ENCODE results near the gene ADGRF4. TPM values are rescaled to one million over a fixed set of nuclear protein-coding genes. Genes with fewer than 3 reads are reported as not detected.

ADGRF4 gene
- total and polyA plus RNA-seq, 2 of the 8 experiments (the other 6 are each of a cell fraction or from before 2014, with no cell fraction given), result 0.02 TPM; not detected in 1

DNA sequence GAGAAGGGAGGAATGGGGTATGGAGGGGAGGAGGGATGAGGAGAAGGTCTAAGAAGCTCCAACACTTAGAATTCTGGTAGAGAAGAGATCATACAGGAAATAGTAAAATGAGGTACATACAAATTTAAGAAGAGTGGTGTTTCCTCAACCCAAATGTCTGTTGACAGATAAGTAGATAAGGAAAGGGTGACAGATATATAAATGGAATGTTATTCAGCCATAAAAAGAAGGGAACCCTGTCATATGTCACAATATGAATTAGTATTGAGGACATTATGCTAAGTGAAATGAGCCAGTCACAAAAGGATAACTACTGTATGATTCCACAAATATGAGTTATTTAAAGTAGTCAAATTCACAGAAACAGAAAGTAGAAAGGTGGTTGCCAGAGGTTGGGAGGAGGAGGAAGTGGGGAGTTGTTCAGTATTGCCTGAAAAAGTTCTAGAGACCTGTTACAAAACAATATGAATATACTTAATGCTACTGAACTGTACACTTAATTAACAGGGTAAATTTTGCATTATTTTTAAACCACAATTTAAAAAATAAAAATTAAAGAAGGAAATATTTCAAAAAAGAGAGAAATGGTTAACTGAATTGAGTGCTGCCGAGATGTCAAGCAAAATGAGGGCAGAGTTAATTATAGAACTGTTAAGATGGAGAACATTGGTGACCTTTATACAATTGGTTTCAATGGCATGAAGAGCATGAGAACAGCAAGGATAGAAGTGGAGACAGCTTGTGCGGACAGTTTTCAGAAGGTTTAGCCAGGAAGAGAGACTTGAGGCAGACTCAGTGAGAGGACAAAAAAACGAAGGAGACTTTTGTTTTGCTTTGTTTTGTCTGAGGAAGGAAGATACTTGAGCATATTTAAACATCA lies 47.6 kb upstream of the ADGRF4 start:
- Histone ChIP-seq H2AFZ (ENCODE audit: low read length) (peak overlapping the region; percentile 5; the same call in 1 of the 2 replicates), H3K18ac (ENCODE audit: extremely low read depth, low read length) (no peak overlapping the region), H3K4me1 (replicated peaks in 1 of 4; ENCODE audit: control insufficient read depth in 3 of 4, insufficient read depth in 4 of 4, low read length in 3 of 4) (no peaks in the 10 kb centered on the region), H3K4me2 (ENCODE audit: insufficient read depth in 1 of 2, low read depth in 2 of 2, low read length in 2 of 2) (no peak overlapping the region), H4K20me1 (replicated peaks in 1 of 2; ENCODE audit: control insufficient read depth in 1 of 2, insufficient read depth in 2 of 2, low read length in 2 of 2) (no peaks in the 10 kb centered on the region), H4K5ac (ENCODE audit: insufficient read length, low read depth, low read length) (no peak overlapping the region), H3K56ac (replicated peaks; ENCODE audit: insufficient read length, low read depth, low read length) (no peak overlapping the region), H3K79me2 (ENCODE audit: control insufficient read depth in 1 of 2, insufficient read depth in 2 of 2, low read length in 2 of 2) (no peaks in the 10 kb centered on the region), H3K79me1 (ENCODE audit: low read depth, low read length) (no peaks in the 10 kb centered on the region), H2AK5ac (ENCODE audit: low read depth, low read length) (no peak overlapping the region), H3K23ac (ENCODE audit: insufficient read length) (no peak overlapping the region), H3K27me3 (replicated peaks in 1 of 4; ENCODE audit: control insufficient read depth in 3 of 4, extremely low read depth in 1 of 4, insufficient read depth in 3 of 4, low read length in 3 of 4) (no peaks in the 10 kb centered on the region), H2BK12ac (ENCODE audit: low read depth, low read length) (no peak overlapping the region), H3K9me3 (ENCODE audit: insufficient read depth in 2 of 2, low read depth in 1 of 2, low read length in 1 of 2) (no peaks in the 10 kb centered on the region), H3K36me3 (ENCODE audit: control insufficient read depth in 2 of 4, insufficient read depth in 4 of 4, low read length in 3 of 4) (no peaks in the 10 kb centered on the region), H3K4ac (replicated peaks; ENCODE audit: insufficient read length, low read depth, low read length) (no peak overlapping the region), H3K9ac (replicated peaks in 1 of 4; ENCODE audit: extremely low read depth in 1 of 4, low read depth in 3 of 4, low read length in 3 of 4) (no peak overlapping the region), H3K23me2 (ENCODE audit: low read depth, low read length) (no peaks in the 10 kb centered on the region), H3K27ac (ENCODE audit: low read depth, low read length) (no peak overlapping the region), H2BK20ac (ENCODE audit: low read length) (no peak overlapping the region), H3K4me3 (ENCODE audit: extremely low read depth in 1 of 4, insufficient read depth in 2 of 4, low read depth in 3 of 4, low read length in 4 of 4) (no peak overlapping the region), H4K91ac (replicated peaks; ENCODE audit: insufficient read length, low read length) (no peak overlapping the region), H2BK120ac (replicated peaks; ENCODE audit: low read depth, low read length) (no peak overlapping the region), H2BK5ac (ENCODE audit: low read depth, low read length) (no peak overlapping the region), H3K14ac (ENCODE audit: insufficient read length) (no peak overlapping the region), H4K8ac (ENCODE audit: extremely low read depth, insufficient read depth, low read length) (no peak overlapping the region), H2BK15ac (ENCODE audit: low read length) (no peak overlapping the region)
- WGBS, 2 experiments (ENCODE audit: extremely low coverage in 1 of 2, insufficient coverage in 1 of 2, insufficient read length in 1 of 2, insufficient replicate concordance in 2 of 2, low coverage in 1 of 2, low lambda C conversion rate in 2 of 2, missing lambda C conversion rate in 1 of 2), result 63% methylated on average over 3 of the region's 3 CpGs; no CpG with 5 or more reads in 1 of the 2 experiments
- FAIRE-seq, result no peak
- POLR2A ChIA-PET (ENCODE audit: partially characterized antibody), result no interaction called here
- CTCF ChIA-PET (ENCODE audit: partially characterized antibody), result interaction anchor here (0.6 to 5.4 kb wide), 3 partner anchors 19 to 83 kb away, joined by 3 to 25 read pairs (median 4); no protein-coding TSS in a partner anchor
- TF ChIP-seq ZNF274 (IDR thresholded peaks at IDR 0.05; ENCODE audit: borderline replicate concordance, extremely low read depth, low read length) (no peak), TEAD4 (IDR thresholded peaks at IDR 0.05; ENCODE audit: low read depth, low read length) (no peak), SIX5 (IDR thresholded peaks at IDR 0.05; ENCODE audit: low read depth, low read length) (no peak), BCL11A (IDR thresholded peaks at IDR 0.05; ENCODE audit: low read depth in 2 of 2, low read length in 2 of 2) (no peak)
- no peak for DNase-seq (ENCODE audit: low read depth in 1 of 2, low spot score in 2 of 2)

Data from H1 (cell line).